ENCODE measurements around the gene SERPINB10. TPM values are rescaled to one million over a fixed set of nuclear protein-coding genes. Genes with fewer than 3 reads are reported as not detected.

The SERPINB10 gene
- total and polyA plus RNA-seq, 8 donors, result 0.10 to 0.58 (median 0.30) TPM; not detected in 1

DNA sequence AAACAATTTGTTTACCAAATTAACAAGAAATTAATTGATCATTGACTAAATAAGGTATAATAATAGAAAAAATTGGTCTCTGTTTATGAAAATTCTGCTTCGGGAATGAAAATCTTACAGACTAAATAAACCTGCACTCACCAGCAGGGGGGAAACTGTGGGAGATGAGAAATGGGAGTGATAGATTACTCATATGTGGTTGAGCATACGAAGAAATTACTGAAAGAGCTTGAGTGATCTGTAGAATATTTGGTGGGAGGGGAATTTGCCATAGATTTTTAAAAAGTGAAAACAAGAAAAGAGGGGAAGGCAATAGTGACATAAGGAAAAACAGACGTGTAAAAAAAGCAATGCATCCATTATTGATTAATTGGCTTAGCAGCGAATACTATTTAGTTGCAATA, 43.5 kb downstream of the SERPINB10 start:
- no peak for ATAC-seq

DNA sequence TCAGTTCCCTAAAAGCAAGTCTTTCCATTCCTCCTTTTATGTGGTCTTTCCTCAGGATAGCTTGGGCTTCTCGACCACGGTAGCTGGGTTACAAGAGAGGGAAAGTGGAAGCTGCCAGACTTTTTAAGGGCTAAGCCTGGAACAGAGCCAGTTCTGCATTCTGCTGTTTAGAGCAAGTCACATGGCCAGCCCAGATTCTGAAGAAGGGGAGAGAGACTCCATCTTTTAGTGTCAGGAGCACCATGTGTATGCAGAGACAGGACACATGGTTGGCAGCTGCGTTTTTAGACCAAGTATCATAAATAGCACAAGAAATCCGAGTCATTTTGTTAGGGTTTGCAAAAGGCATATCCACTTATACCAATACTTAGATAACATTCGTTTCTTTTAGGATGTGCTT, 46.1 kb downstream of the SERPINB10 start:
- DNase-seq (no peak), ATAC-seq (no peak)
- Histone ChIP-seq H3K27ac (no peak overlapping the region), H3K27me3 (peaks cover 0 to 7% of the 10 kb centered on the region in 2 donors), H3K4me3 (no peak overlapping the region), H3K9me3 (no peaks in the 10 kb centered on the region), H3K4me1 (peaks cover 3 to 8% of the 10 kb centered on the region in 2 donors), H3K36me3 (no peaks in the 10 kb centered on the region)
- intact Hi-C loops (cut with DNase I), result no loop called here
- TF ChIP-seq, protein P1, sequence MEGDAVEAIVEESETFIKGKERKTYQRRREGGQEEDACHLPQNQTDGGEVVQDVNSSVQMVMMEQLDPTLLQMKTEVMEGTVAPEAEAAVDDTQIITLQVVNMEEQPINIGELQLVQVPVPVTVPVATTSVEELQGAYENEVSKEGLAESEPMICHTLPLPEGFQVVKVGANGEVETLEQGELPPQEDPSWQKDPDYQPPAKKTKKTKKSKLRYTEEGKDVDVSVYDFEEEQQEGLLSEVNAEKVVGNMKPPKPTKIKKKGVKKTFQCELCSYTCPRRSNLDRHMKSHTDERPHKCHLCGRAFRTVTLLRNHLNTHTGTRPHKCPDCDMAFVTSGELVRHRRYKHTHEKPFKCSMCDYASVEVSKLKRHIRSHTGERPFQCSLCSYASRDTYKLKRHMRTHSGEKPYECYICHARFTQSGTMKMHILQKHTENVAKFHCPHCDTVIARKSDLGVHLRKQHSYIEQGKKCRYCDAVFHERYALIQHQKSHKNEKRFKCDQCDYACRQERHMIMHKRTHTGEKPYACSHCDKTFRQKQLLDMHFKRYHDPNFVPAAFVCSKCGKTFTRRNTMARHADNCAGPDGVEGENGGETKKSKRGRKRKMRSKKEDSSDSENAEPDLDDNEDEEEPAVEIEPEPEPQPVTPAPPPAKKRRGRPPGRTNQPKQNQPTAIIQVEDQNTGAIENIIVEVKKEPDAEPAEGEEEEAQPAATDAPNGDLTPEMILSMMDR (IDR thresholded peaks at IDR 0.05), result no peak

More for the DNA sequence above, 43.5 kb downstream of the SERPINB10 start:
- DNase-seq, result no peak
- no peak overlapping the region for H3K27ac ChIP-seq
- peaks cover 7 to 12% of the 10 kb centered on the region in 2 donors for H3K4me1 ChIP-seq
- H3K36me3 ChIP-seq, result no peaks in the 10 kb centered on the region
- TF ChIP-seq, protein P1 (IDR thresholded peaks at IDR 0.05), result no peak
- H3K9me3 ChIP-seq, result no peaks in the 10 kb centered on the region
- no peak overlapping the region for H3K4me3 ChIP-seq
- intact Hi-C loops (cut with DNase I), result no loop called here
- no peaks in the 10 kb centered on the region for H3K27me3 ChIP-seq

DNA sequence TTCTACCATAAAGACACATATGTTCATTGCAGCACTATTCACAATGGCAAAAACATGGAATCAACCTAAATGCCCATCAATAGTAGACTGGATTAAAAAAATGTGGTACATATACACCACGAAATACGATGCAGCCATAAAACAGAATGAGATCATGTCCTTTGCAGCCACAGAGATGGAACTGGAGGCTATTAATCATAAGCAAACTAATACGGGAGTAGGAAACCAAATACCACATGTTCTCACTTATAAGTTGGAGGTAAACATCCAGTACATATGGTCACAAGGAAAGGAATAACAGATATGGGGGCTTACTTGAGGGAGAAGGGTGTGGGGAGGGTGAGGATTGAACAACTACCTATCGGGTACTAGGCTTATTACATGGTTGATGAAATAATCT, 49.0 kb downstream of the SERPINB10 start:
- DNase-seq, result no peak
- Histone ChIP-seq H3K27ac (no peak overlapping the region), H3K4me1 (no peaks in the 10 kb centered on the region), H3K9me3 (no peaks in the 10 kb centered on the region), H3K4me3 (no peak overlapping the region), H3K27me3 (peaks cover 0 to 7% of the 10 kb centered on the region in 2 donors), H3K36me3 (no peaks in the 10 kb centered on the region)
- TF ChIP-seq, protein P1 (IDR thresholded peaks at IDR 0.05), result no peak
- intact Hi-C loops (cut with DNase I), result no loop called here
- ATAC-seq, result no peak

DNA sequence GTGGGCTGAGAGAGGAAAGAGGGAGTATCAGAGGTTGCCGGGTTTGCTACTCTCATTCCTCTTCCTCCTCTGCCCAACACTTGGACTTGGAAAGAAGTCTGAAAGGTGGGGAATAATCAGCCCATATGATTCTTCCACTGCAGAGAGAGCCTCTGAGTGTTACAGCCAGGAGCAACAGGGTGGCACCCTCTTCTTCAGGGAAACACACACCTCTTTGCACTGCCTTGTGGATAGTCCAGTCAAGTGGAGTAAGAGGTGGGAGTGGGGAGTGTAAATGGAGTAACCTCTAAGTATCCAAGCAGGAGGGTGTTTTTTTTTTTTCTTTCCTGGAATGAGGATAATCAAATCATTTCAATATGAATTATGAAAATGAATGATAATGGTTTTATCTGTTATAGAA, 53.1 kb downstream of the SERPINB10 start:
- Histone ChIP-seq H3K4me1 (peaks cover 0 to 7% of the 10 kb centered on the region in 2 donors), H3K36me3 (no peaks in the 10 kb centered on the region), H3K4me3 (no peak overlapping the region), H3K27me3 (peaks cover 0 to 7% of the 10 kb centered on the region in 2 donors), H3K9me3 (no peaks in the 10 kb centered on the region), H3K27ac (no peak overlapping the region)
- intact Hi-C loops (cut with DNase I), result no loop called here
- DNase-seq, result no peak
- ATAC-seq, result peak; percentile 67
- TF ChIP-seq, protein P1 (IDR thresholded peaks at IDR 0.05), result no peak

DNA sequence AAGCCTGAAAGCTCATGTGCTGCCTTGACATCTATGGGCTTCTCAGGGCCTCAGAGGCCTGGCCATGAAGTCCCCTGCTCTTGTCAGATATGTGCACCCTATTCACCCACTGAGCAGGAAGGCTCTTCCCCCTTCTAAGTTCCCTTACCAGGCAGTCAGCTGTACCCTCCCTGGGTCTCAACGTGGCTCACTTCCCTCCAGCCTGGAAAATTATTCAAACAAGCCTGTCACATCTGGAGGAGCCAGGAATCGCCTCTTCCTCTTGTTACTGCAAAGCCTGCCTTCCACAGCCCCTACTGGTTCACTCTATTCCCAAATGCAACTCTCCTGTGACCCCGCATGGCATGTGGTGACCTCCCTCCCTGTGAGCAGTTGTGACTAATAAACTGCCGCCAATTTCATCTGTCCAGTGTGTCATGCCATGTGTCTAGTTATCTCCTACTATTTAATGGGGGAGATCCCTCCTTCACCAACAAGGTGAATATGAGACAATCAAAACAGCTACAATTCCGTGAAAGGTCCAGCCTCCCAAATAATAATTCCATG, 53.8 kb downstream of the SERPINB10 start:
- peaks cover 0 to 6% of the 10 kb centered on the region in 2 donors for H3K27me3 ChIP-seq
- no peaks in the 10 kb centered on the region for H3K9me3 ChIP-seq
- no peaks in the 10 kb centered on the region for H3K36me3 ChIP-seq
- DNase-seq, result no peak
- H3K4me3 ChIP-seq, result no peak overlapping the region
- peaks cover 0 to 7% of the 10 kb centered on the region in 2 donors for H3K4me1 ChIP-seq
- H3K27ac ChIP-seq, result no peak overlapping the region
- peak; percentile 35 for ATAC-seq
- TF ChIP-seq, protein P1 (IDR thresholded peaks at IDR 0.05), result no peak
- intact Hi-C loops (cut with DNase I), result no loop called here
